ENCODE results near the gene SIMC1. TPM values are rescaled to one million over a fixed set of nuclear protein-coding genes. Genes with fewer than 3 reads are reported as not detected.
"Not testable (repeated sequence)": the region's sequence is repeated elsewhere in the genome, so short reads cannot be mapped to it uniquely, and the experiment has no call there.

Gene SIMC1
- polyA plus RNA-seq, 1 of the 3 experiments (the other 2 are of a cell fraction), result 12.4 TPM

- not testable (repeated sequence) for DNase-seq
These were observed 42.6 kb upstream of the SIMC1 start for GRCh38 chr5:176195487-176196207.

GRCh38 chr5:176196781-176197180 lies 41.4 kb upstream of the SIMC1 start:
- POLR2A ChIA-PET; H4K20me1 ChIP-seq (ENCODE audit: insufficient read depth); DNase-seq; H3K9me3 ChIP-seq; CTCF ChIA-PET; H3K9ac ChIP-seq; H3K27ac ChIP-seq (ENCODE audit: low read depth in 2 of 2, low read length in 1 of 2); H3K36me3 ChIP-seq (replicated peaks in 1 of 2; ENCODE audit: control insufficient read depth in 1 of 2, insufficient read depth in 2 of 2, low read length in 1 of 2); H3K27me3 ChIP-seq (ENCODE audit: insufficient read depth); H3K9me2 ChIP-seq; H3F3A ChIP-seq (replicated peaks; ENCODE audit: insufficient read depth); H2AFZ ChIP-seq (ENCODE audit: low read depth); H3K4me1 ChIP-seq (ENCODE audit: control insufficient read depth in 1 of 2, insufficient read depth in 2 of 2, low read depth in 1 of 2, low read length in 1 of 2); H3K79me2 ChIP-seq (ENCODE audit: insufficient read depth); H3K4me3 ChIP-seq (ENCODE audit: low read depth in 2 of 2, low read length in 1 of 2); H3K4me2 ChIP-seq: not testable (repeated sequence)
- 78% methylated on average over 5 of the region's 7 CpGs for WGBS (ENCODE audit: low lambda C conversion rate)

More at GRCh38 chr5:176195487-176196207, 42.6 kb upstream of the SIMC1 start:
- H3K9ac ChIP-seq; H3K4me1 ChIP-seq (ENCODE audit: control insufficient read depth in 1 of 2, insufficient read depth in 2 of 2, low read depth in 1 of 2, low read length in 1 of 2); H3K9me3 ChIP-seq; H3K4me3 ChIP-seq (ENCODE audit: low read depth in 2 of 2, low read length in 1 of 2); H3K36me3 ChIP-seq (replicated peaks in 1 of 2; ENCODE audit: control insufficient read depth in 1 of 2, insufficient read depth in 2 of 2, low read length in 1 of 2); H2AFZ ChIP-seq (ENCODE audit: low read depth); H3K4me2 ChIP-seq; H3K27ac ChIP-seq (ENCODE audit: low read depth in 2 of 2, low read length in 1 of 2); H4K20me1 ChIP-seq (ENCODE audit: insufficient read depth); POLR2A ChIA-PET; H3K79me2 ChIP-seq (ENCODE audit: insufficient read depth); H3K27me3 ChIP-seq (ENCODE audit: insufficient read depth); CTCF ChIA-PET; H3F3A ChIP-seq (replicated peaks; ENCODE audit: insufficient read depth); H3K9me2 ChIP-seq: not testable (repeated sequence)
- WGBS (ENCODE audit: low lambda C conversion rate), result 66% methylated on average over 7 of the region's 8 CpGs

GRCh38 chr5:176197234-176197858 lies 40.9 kb upstream of the SIMC1 start:
- H3K4me2 ChIP-seq; H3K79me2 ChIP-seq (ENCODE audit: insufficient read depth); H3K36me3 ChIP-seq (replicated peaks in 1 of 2; ENCODE audit: control insufficient read depth in 1 of 2, insufficient read depth in 2 of 2, low read length in 1 of 2); H3K4me3 ChIP-seq (ENCODE audit: low read depth in 2 of 2, low read length in 1 of 2); H3K9me3 ChIP-seq; H3K27ac ChIP-seq (ENCODE audit: low read depth in 2 of 2, low read length in 1 of 2); POLR2A ChIA-PET; CTCF ChIA-PET; H3K27me3 ChIP-seq (ENCODE audit: insufficient read depth); H3K4me1 ChIP-seq (ENCODE audit: control insufficient read depth in 1 of 2, insufficient read depth in 2 of 2, low read depth in 1 of 2, low read length in 1 of 2); H3K9me2 ChIP-seq; H3K9ac ChIP-seq; H2AFZ ChIP-seq (ENCODE audit: low read depth); H3F3A ChIP-seq (replicated peaks; ENCODE audit: insufficient read depth); H4K20me1 ChIP-seq (ENCODE audit: insufficient read depth); DNase-seq: not testable (repeated sequence)
- 64% methylated on average over 6 of the region's 6 CpGs for WGBS (ENCODE audit: low lambda C conversion rate)

GRCh38 chr5:176198299-176198698 lies 39.9 kb upstream of the SIMC1 start:
- H3K4me1 ChIP-seq (ENCODE audit: control insufficient read depth in 1 of 2, insufficient read depth in 2 of 2, low read depth in 1 of 2, low read length in 1 of 2); H3K4me3 ChIP-seq (ENCODE audit: low read depth in 2 of 2, low read length in 1 of 2); H3K4me2 ChIP-seq; H3K27me3 ChIP-seq (ENCODE audit: insufficient read depth); CTCF ChIA-PET; H3K9ac ChIP-seq; H2AFZ ChIP-seq (ENCODE audit: low read depth); DNase-seq; H3F3A ChIP-seq (replicated peaks; ENCODE audit: insufficient read depth); H3K9me3 ChIP-seq; H3K9me2 ChIP-seq; POLR2A ChIA-PET; H4K20me1 ChIP-seq (ENCODE audit: insufficient read depth); H3K79me2 ChIP-seq (ENCODE audit: insufficient read depth); H3K36me3 ChIP-seq (replicated peaks in 1 of 2; ENCODE audit: control insufficient read depth in 1 of 2, insufficient read depth in 2 of 2, low read length in 1 of 2); H3K27ac ChIP-seq (ENCODE audit: low read depth in 2 of 2, low read length in 1 of 2): not testable (repeated sequence)
- 93% methylated on average over 2 of the region's 2 CpGs for WGBS (ENCODE audit: low lambda C conversion rate)

All from SK-N-SH (cell line).